ENCODE data around the gene RAB6B. TPM values are rescaled to one million over a fixed set of nuclear protein-coding genes. Genes with fewer than 3 reads are reported as not detected.

RAB6B gene
- total and polyA plus RNA-seq, 10 donors = 1.3 to 20.4 (median 8.5) TPM

DNA sequence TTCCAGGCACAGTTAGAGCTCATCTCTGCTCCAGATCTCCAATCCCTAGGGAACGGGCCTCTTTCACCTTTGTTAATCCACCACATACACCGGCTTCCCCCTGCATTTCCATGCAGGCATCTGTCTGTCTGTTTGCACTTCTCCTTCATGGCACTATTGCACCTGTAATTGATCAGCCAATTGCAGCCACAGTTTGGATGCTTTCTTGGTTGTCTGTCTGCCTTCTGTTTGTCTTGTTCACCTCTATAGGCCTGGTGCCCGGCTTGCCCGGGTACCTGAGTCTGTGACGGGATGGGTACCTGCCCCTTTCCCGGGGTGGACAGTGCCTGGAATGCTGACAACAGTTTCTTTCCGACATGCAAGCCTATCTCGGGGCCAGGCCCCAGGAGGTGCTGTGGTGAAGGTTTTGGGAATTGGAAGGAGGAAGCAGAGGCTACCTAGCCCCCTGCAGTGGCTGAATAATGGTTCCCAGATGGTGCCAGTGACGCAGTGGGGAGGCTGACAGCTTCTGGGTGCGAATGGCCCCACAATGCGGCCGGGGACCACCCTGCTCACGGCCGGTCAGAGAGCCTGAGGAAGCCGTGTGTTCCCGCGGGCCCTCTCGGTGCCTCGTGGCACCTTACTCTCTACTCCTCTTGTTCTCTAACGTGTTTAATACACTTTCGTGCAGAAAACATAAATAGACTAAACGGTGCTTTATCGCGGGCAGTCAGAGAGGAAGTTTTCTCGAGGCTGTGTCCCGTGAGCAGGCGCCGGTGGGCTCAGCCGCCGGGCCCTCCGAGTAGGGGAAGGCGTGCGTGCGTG, 31.3 kb upstream of the RAB6B start:
- intact Hi-C loops (cut with DNase I; ENCODE audit: low total_unique reads) = loop anchor here (5.0 kb wide), 1 partner anchor 110 kb away; no protein-coding TSS in a partner anchor
- no peak for DNase-seq
- Histone ChIP-seq H3K4me1 (peaks cover 7 to 18% (median 15%) of the 10 kb centered on the region in 6 donors), H3K27ac (peak overlapping the region in 1 of 8 donors; percentile 13), H3K27me3 (replicated peaks in 1 of 7) (peaks cover 0 to 23% (median 0%) of the 10 kb centered on the region in 7 donors), H3K4me3 (peak overlapping the region; percentile 30 to 75 (median 44)), H3K9me3 (no peaks in the 10 kb centered on the region), H3K36me3 (no peaks in the 10 kb centered on the region)
- 19 to 28% (median 20%) methylated on average over 25 to 34 of the region's 34 CpGs for WGBS, 5 donors
- TF ChIP-seq, protein P1, sequence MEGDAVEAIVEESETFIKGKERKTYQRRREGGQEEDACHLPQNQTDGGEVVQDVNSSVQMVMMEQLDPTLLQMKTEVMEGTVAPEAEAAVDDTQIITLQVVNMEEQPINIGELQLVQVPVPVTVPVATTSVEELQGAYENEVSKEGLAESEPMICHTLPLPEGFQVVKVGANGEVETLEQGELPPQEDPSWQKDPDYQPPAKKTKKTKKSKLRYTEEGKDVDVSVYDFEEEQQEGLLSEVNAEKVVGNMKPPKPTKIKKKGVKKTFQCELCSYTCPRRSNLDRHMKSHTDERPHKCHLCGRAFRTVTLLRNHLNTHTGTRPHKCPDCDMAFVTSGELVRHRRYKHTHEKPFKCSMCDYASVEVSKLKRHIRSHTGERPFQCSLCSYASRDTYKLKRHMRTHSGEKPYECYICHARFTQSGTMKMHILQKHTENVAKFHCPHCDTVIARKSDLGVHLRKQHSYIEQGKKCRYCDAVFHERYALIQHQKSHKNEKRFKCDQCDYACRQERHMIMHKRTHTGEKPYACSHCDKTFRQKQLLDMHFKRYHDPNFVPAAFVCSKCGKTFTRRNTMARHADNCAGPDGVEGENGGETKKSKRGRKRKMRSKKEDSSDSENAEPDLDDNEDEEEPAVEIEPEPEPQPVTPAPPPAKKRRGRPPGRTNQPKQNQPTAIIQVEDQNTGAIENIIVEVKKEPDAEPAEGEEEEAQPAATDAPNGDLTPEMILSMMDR (IDR thresholded peaks at IDR 0.05 in 8 of 11, conservative IDR thresholded peaks at IDR 0.05 in 3 of 11) = no peak
- TF ChIP-seq POLR2A (IDR thresholded peaks at IDR 0.05) (no peak), POLR2AphosphoS5 (IDR thresholded peaks at IDR 0.05) (no peak)

DNA sequence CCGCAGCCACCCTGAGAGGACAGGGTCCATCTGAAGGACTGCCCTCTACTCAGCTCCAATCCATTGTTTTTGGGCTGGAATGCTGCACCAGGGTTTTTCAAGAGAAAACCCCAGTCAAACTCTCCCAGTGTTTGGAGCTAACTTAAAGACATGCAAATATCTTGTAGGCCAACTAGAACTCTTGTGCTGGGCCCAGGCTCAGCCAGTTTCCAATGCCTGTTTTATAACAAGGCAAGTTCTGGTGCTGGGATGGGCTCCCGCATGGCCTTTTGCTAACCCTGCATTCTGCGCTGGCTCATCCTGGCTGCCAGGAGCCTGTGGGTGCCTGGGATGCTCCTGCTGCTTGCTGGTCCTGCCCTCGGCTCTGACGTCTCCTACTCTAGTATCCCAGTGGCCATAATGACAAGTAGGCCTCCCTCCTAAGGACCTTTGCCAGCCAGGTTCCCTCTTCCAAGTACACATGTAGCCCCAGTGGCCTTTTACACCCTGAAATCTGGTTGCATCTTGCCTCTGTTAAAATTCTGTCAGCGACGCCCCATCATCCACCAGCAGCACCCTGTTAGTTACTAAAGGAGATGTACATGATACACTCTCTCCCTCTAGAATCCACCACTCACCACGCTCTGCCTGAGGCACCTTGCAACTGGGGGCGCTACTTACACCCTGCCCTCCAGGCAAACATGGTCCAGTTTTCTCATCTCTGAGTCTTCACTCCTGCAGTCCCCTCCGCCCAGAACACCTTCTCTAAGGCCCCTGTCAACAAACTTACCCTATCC, 30.5 kb upstream of the RAB6B start:
- Histone ChIP-seq H3K9me3 (no peaks in the 10 kb centered on the region), H3K4me3 (no peak overlapping the region), H3K27ac (no peak overlapping the region), H3K4me1 (peaks cover 7 to 18% (median 15%) of the 10 kb centered on the region in 6 donors), H3K36me3 (no peaks in the 10 kb centered on the region), H3K27me3 (replicated peaks in 1 of 7) (peaks cover 0 to 23% (median 0%) of the 10 kb centered on the region in 7 donors)
- WGBS, 5 donors = 95 to 99% (median 96%) methylated on average over 10 of the region's 10 CpGs
- TF ChIP-seq, protein P1 (IDR thresholded peaks at IDR 0.05 in 8 of 11, conservative IDR thresholded peaks at IDR 0.05 in 3 of 11) = no peak
- TF ChIP-seq POLR2A (IDR thresholded peaks at IDR 0.05) (no peak), POLR2AphosphoS5 (IDR thresholded peaks at IDR 0.05) (no peak)
- DNase-seq = no peak
- intact Hi-C loops (cut with DNase I; ENCODE audit: low total_unique reads) = loop anchor here (5.0 kb wide), 1 partner anchor 109 kb away; no protein-coding TSS in a partner anchor

DNA sequence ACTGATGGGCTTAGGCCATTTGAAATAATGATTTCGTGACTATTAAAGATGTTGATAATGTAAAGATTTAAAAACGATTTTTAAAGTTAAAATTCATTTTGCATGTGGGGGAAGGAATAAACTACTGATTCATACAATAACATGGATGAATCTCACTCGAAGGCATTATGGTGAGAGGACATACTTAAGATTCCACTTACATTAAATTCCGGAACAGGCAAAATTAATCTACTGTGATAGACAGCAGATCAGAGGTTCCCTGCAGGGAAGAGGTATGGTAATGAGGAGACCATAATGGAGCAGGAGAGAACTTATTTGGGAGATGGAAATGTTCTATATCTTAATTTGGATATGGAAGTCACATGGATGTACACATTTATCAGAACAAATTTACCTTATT, 28.4 kb upstream of the RAB6B start:
- Histone ChIP-seq H3K4me1 (peaks cover 7 to 18% (median 15%) of the 10 kb centered on the region in 6 donors), H3K4me3 (no peak overlapping the region), H3K9me3 (no peaks in the 10 kb centered on the region), H3K36me3 (no peaks in the 10 kb centered on the region), H3K27ac (no peak overlapping the region), H3K27me3 (replicated peaks in 1 of 7) (peaks cover 0 to 23% (median 0%) of the 10 kb centered on the region in 7 donors)
- TF ChIP-seq, protein P1 (IDR thresholded peaks at IDR 0.05 in 8 of 11, conservative IDR thresholded peaks at IDR 0.05 in 3 of 11) = no peak
- TF ChIP-seq POLR2AphosphoS5 (IDR thresholded peaks at IDR 0.05) = no peak
- no peak for TF ChIP-seq POLR2A (IDR thresholded peaks at IDR 0.05)
- intact Hi-C loops (cut with DNase I; ENCODE audit: low total_unique reads) = no loop called here
- DNase-seq = no peak
- 71 to 82% (median 77%) methylated on average over 4 of the region's 4 CpGs for WGBS, 5 donors
